NCI-H2081 (cell line): ENCODE measurements around the gene MUC15.

Experiments used
- DNase-seq, 2 experiments: peaks; one replicate each; lab custom pipeline; 2025; lab: John Stamatoyannopoulos, UW

Gene MUC15

GRCh38 chr11:26575946-26576345 is 3.9 kb upstream of the MUC15 start:
- DNase-seq, result no peak

DNA sequence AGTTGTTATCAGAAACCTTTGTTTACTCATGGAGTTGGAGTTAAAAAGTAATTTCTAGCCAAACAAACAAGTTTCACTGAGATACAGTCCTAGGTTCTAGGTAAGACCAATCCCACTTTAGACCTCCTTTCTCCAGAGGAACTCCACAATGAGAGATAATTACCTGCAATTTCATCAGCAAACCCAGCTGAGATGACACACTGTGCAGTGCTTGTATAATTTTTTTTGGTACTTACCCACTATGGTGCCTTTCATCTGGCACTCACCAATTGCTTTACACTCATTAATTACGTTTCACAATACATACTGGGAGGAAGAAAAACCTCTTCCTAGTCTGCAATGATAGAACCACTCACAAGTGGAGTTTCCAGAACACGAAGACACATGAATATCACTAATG is 1.8 kb upstream of the MUC15 start:
- DNase-seq, result peak; percentile 76 to 92

DNA sequence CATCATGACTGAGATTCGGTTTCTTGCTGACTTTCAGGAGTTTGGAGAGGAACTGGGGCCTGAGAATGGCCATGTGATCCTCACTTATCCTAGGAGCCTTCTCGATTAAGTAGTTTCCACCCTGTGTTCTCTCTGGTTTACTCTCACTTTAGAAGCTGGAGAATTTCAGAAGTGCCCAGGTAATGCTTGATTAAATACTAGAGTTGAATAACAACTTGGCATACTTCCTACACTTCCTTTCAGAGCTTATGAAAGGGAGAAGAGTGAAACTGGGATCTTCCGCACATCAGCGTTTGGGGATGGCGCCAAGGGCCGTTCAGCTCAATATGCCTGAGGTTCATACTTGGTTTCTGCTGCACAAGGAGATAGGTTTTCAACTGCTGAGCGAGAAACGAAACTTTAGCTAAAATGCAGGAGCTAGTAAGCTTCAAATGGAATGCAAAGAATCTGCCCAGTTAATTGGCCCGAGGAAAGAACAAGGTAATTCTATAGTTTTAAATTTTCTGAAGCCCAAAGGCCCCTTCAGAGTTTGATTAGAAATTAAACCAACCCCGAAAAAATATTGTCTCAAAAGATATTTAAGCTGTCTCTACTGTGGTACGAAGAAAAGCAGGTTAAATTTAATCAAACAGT is 823 bp upstream of the MUC15 start:
- no peak for DNase-seq

- no peak for DNase-seq
Observed at GRCh38 chr11:26569646-26570045, 2.4 kb downstream of the MUC15 start.

GRCh38 chr11:26558190-26558589 is 13.9 kb downstream of the MUC15 start:
- DNase-seq, result no peak

- no peak for DNase-seq
Observed at GRCh38 chr11:26557666-26558065, 14.4 kb downstream of the MUC15 start.

DNA sequence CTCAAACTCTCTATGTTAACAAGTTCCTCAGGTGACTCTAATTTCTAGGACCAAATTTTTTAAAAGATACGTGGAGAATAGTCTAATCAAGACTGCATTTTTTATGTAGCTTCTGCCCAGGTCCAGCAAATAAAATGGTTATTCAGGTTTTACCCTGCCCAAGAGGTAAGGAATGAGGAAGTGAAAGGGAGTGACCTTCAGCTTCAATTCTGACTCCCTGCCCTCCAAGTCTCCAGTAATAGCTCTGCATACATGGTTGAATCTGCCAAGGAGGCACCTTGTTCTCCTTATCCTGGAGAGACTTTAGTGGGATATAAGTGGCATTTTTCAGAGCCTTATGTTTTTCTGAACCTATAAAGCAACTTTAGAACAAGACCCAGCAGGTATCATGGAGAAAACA is 15.5 kb downstream of the MUC15 start:
- no peak for DNase-seq

GRCh38 chr11:26554455-26554854 is 17.6 kb downstream of the MUC15 start:
- DNase-seq, result no peak

- DNase-seq, result no peak
Observed at GRCh38 chr11:26553182-26553581, 18.9 kb downstream of the MUC15 start.

DNA sequence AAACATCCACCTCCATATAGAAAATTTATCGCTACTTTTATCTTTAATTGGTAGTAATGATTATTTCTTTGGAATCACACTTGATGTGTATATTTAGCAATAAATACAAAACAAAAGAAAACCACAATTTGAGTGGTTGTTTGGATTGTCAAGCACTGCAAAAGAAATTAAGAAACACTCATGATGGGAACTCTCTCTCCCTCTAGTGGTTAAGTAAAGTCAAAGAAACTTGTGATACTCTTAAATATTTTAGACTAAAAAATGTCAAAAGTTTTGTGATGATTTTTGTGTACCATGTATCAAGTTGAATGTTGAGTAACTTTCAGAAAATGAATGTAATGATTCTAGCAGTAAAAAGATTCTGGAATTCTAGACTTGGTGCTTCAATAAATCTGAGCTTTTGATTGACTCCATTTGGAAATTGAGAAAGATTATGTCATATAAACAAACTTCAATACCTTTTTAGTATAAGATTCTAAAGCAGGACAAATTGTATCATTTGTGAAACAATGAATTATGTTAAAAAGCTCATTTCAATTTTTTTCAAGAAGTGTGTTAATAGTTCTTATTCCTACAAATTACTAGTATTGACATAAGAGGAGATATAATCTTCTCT is 20.8 kb downstream of the MUC15 start:
- no peak for DNase-seq

DNA sequence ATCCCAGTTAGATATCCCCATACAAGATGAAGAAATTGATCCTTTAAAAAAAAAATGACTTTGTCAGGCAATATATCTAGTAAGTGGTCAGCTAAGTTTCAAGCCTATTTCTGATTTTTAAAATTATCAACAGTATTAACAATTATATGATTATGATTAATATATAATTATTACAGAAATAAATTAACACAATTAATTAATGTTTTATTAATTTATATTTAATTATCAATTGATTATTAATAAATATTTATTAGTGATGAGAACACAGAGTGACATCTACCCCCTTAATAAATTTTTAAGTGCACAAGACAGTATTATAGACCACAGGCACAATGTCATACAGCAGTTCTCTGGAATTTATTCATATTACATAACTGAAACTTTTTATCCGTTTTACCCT is 22.0 kb downstream of the MUC15 start:
- DNase-seq, result no peak

GRCh38 chr11:26549176-26549575 is 22.9 kb downstream of the MUC15 start:
- DNase-seq, result no peak

- DNase-seq, result no peak
Observed at GRCh38 chr11:26541870-26542269, 30.2 kb downstream of the MUC15 start.

DNA sequence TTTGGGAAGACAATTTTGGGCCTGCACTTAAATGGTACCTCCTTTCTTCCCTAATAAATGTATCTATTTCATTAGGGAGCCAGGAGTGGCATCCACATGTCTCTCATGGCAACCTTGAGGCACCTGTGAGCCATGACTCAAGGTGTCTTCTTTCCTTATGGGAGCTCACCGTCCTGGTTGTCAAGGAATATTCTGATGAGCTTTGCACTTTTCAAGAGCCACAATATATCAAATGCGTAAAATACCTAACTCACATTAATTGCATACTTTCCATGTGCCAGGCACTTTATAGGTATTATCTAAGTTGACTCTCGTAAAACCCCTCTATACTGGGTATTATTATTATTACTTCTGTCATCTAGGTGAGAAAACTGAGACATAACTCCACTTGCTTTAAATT is 32.5 kb downstream of the MUC15 start:
- no peak for DNase-seq

GRCh38 chr11:26537341-26537740 is 34.7 kb downstream of the MUC15 start:
- DNase-seq, result no peak

DNA sequence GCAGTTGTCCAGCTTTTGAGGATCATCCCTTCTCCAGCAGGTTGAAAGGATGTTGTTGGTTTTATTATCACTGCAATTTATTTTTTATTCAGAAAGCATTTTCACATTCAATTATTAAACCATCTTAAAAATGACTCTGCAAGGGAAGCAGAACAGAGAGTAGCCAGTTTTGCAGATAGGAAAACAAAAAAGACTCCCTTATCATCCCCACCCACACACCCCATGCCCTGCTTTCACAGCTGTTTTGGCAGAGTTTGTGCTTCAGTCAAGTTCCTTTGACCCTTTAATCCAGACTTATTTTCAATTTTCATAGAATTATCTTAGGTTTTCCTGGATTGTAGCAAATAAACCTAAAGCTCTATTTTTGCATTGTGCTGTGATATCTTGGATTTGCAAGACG is 44.4 kb downstream of the MUC15 start:
- DNase-seq, result no peak

DNA sequence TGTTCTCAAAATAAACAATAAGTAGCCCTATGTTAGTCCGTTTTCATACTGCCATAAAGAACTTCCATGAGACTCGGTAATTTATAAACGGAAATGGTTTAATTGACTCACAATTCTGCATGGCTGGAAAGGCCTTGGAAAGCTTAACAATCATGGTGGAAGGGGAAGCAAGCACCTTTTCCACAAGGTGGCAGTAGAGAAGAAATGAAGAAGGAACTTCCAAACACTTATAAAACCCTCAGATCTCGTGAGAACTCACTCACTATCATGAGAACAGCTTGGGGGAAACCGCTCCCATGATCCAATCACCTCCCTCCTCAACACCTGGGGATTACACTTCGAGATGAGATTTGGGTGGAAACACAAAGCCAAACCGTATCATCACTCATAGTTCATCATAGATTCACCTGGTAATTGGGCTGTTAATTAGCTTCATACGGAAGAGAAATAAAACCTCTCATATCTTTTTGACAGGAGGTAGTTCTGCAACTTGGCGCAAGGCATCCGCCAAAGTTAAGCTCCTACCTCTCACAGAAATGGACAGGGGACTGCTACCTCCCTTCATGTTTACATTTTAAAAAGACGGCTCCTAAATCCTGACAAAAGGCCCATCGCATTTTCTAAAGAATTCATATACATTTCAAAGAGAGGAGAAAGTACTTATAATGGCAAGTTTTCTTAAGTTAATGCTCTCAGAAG is 49.0 kb downstream of the MUC15 start:
- peak; percentile 1 to 20 for DNase-seq

GRCh38 chr11:26519469-26519868 is 52.6 kb downstream of the MUC15 start:
- DNase-seq, result no peak

GRCh38 chr11:26512196-26512595 is 59.9 kb downstream of the MUC15 start:
- no peak for DNase-seq

DNA sequence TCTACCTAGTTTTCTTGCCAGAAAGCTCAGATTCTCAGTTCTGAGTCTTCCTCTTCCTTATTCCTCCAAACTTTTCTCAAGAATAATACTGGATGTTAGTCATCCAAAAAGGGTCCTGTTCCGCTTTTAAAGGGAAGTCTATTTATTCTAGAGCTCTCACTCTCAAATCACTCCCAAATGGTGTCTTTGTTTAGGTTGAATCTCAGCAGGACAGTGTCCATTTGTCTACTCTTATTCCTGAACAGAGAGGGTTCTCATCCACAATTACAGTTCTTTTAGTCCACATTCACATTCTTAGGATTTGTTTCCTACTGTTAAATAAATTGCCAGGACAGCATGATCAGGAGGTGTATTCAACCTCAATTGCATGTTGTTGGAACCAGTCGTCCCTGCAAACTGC is 61.3 kb downstream of the MUC15 start:
- DNase-seq, result no peak

DNA sequence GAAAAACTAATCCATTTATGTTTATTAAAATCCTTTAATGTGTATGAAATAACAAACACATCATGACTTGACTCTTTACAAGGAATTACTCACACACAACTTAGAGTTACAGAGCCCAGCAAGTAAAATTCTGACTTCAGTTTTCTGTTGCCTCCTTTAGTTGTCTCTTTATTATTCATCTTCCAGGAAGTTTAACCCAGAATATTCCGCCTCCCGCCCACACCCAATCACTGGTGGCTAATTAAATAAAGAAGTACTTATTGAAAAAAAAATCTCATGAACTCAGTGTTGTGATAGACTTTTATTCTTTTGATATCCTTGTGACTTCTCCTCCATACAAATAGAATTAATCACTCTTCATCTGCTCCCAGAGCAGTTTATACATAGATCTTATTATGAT is 61.9 kb downstream of the MUC15 start:
- no peak for DNase-seq
